IMR-90 (cell line): ENCODE measurements around the gene VPS54. TPM values are rescaled to one million over a fixed set of nuclear protein-coding genes. Genes with fewer than 3 reads are reported as not detected.

ENCODE experiments used
- ATAC-seq: fragments of 200-7000 bp; cut with Tn5 transposase; 2 replicates; pipeline ENCODE4 v1.9.1; 2020; ENCODE audit warnings: low read depth, mild to moderate bottlenecking, moderate library complexity
- BruUV-seq: library from RNA; stranded (reverse); fragments of 400-500 nt; replicated peaks from 2 replicates; lab custom pipeline; 2021; lab: Mats Ljungman, UMichigan
- CTCF ChIA-PET: fragments of 300-600 bp; formaldehyde crosslinking; extraction: SDS; loops from one replicate; lab custom pipeline; 2021; ENCODE audit warnings: antibody characterized with exemption; lab: Yijun Ruan, JAX
- POLR2A ChIA-PET: fragments of 300-600 bp; sonication (Branson Sonifier 250); formaldehyde crosslinking; loops from one replicate; lab custom pipeline; 2022; ENCODE audit warnings: antibody characterized with exemption; ENCODE audit not compliant: unreplicated experiment; lab: Charles Lee
- DNase-seq: peaks from one replicate; pipeline ENCODE4 v3.0.0; 2013
- H2AFZ ChIP-seq: replicated peaks from 2 replicates; pipeline ENCODE3; 2013; ENCODE audit warnings: low read length, mild to moderate bottlenecking; ENCODE audit not compliant: poor library complexity
- H2AK5ac ChIP-seq: 2 replicates; pipeline ENCODE4 v1.6.1; 2013; ENCODE audit warnings: low read depth, low read length, inconsistent platforms
- H2AK9ac ChIP-seq: replicated peaks from 2 replicates; pipeline ENCODE3; 2013; ENCODE audit warnings: mild to moderate bottlenecking, low read depth, low read length, moderate library complexity; ENCODE audit not compliant: poor library complexity
- H2BK120ac ChIP-seq: 2 replicates; pipeline ENCODE4 v1.6.1; 2013; ENCODE audit warnings: low read depth, low read length, inconsistent platforms
- H2BK15ac ChIP-seq: 3 replicates; pipeline ENCODE4 v1.6.1; 2013; ENCODE audit warnings: low read depth, low read length, inconsistent platforms
- H2BK20ac ChIP-seq: 2 replicates; pipeline ENCODE4 v1.6.1; 2013; ENCODE audit warnings: low read depth, mild to moderate bottlenecking, inconsistent platforms, low read length, moderate library complexity
- H2BK5ac ChIP-seq: 2 replicates; pipeline ENCODE4 v1.6.1; 2013; ENCODE audit warnings: mild to moderate bottlenecking, low read depth, low read length, inconsistent platforms; ENCODE audit not compliant: poor library complexity, severe bottlenecking
- H3K14ac ChIP-seq: replicated peaks from 2 replicates; pipeline ENCODE4 v1.6.1; 2013; ENCODE audit warnings: low read depth, low read length, inconsistent platforms
- H3K18ac ChIP-seq: 2 replicates; pipeline ENCODE4 v1.6.1; 2013; ENCODE audit warnings: low read depth, low read length, control low read depth
- H3K23ac ChIP-seq: 2 replicates; pipeline ENCODE4 v1.6.1; 2013; ENCODE audit warnings: low read depth, low read length, inconsistent platforms
- H3K27ac ChIP-seq: 2 replicates; pipeline ENCODE4 v1.5.1; 2013; ENCODE audit warnings: mild to moderate bottlenecking, control low read depth, low read length; ENCODE audit not compliant: insufficient read depth
- H3K27me3 ChIP-seq: 2 replicates; pipeline ENCODE4 v1.6.1; 2013; ENCODE audit warnings: low read length; ENCODE audit not compliant: control insufficient read depth, insufficient read depth
- H3K36me3 ChIP-seq: 2 replicates; pipeline ENCODE4 v1.6.1; 2013; ENCODE audit warnings: low read length, mixed read lengths; ENCODE audit not compliant: control insufficient read depth, insufficient read depth
- H3K4ac ChIP-seq: 2 replicates; pipeline ENCODE4 v1.6.1; 2013; ENCODE audit warnings: low read depth, low read length, inconsistent platforms
- H3K4me1 ChIP-seq: 2 replicates; pipeline ENCODE4 v1.6.1; 2013; ENCODE audit warnings: low read length, mixed read lengths; ENCODE audit not compliant: control insufficient read depth, insufficient read depth
- H3K4me2 ChIP-seq: 2 replicates; pipeline ENCODE4 v1.6.1; 2013; ENCODE audit warnings: low read depth, mild to moderate bottlenecking, control low read depth, low read length, moderate library complexity
- H3K4me3 ChIP-seq: 2 replicates; pipeline ENCODE4 v1.5.1; 2013; ENCODE audit warnings: low read depth, mild to moderate bottlenecking, control low read depth, low read length, moderate library complexity; ENCODE audit not compliant: insufficient read depth
- H3K56ac ChIP-seq: 2 replicates; pipeline ENCODE4 v1.6.1; 2013; ENCODE audit warnings: low read length, inconsistent platforms; ENCODE audit not compliant: insufficient read depth; ENCODE audit errors: extremely low read depth
- H3K79me1 ChIP-seq, 2 experiments: 2 replicates each; pipeline ENCODE4 v1.6.1; 2013; ENCODE audit warnings: low read length in 2 of 2, inconsistent platforms in 1 of 2, low read depth in 1 of 2
- H3K9ac ChIP-seq: 2 replicates; pipeline ENCODE4 v1.6.1; 2013; ENCODE audit warnings: low read depth, low read length, control low read depth
- H3K9me1 ChIP-seq: 2 replicates; pipeline ENCODE4 v1.6.1; 2013; ENCODE audit warnings: low read length, inconsistent platforms; ENCODE audit not compliant: insufficient read depth
- H3K9me3 ChIP-seq: 2 replicates; pipeline ENCODE4 v1.6.1; 2013; ENCODE audit warnings: low read length; ENCODE audit not compliant: control insufficient read depth, insufficient read depth
- H4K20me1 ChIP-seq: 2 replicates; pipeline ENCODE4 v1.6.1; 2013; ENCODE audit warnings: low read length, inconsistent platforms; ENCODE audit not compliant: insufficient read depth
- H4K5ac ChIP-seq: 2 replicates; pipeline ENCODE4 v1.6.1; 2013; ENCODE audit warnings: mild to moderate bottlenecking, low read depth, low read length, control low read depth
- H4K8ac ChIP-seq, 2 experiments: 2 replicates each; pipeline ENCODE4 v1.6.1; 2013; ENCODE audit warnings: low read depth in 2 of 2, low read length in 2 of 2, control low read depth in 1 of 2, inconsistent platforms in 1 of 2
- H4K91ac ChIP-seq: 2 replicates; pipeline ENCODE4 v1.6.1; 2013; ENCODE audit warnings: low read depth, low read length, inconsistent platforms; ENCODE audit not compliant: insufficient read depth
- BHLHE40 ChIP-seq: fragments of 150-350 bp; IDR thresholded peaks from 2 replicates; pipeline ENCODE4 v1.6.1; 2016; ENCODE audit warnings: mild to moderate bottlenecking, low read depth, low read length
- CEBPB ChIP-seq: IDR thresholded peaks from 2 replicates; pipeline ENCODE4 v1.6.1; 2012; ENCODE audit warnings: low read depth, low read length, improper control_type of control experiment
- CHD1 ChIP-seq: IDR thresholded peaks from 2 replicates; pipeline ENCODE4 v1.6.1; 2012; ENCODE audit warnings: low read depth, low read length, improper control_type of control experiment
- CTCF ChIP-seq: conservative IDR thresholded peaks from 2 replicates; pipeline ENCODE4 v1.5.1; 2012; ENCODE audit warnings: mild to moderate bottlenecking, low read depth, low read length, improper control_type of control experiment
- FOS ChIP-seq: fragments of 150-350 bp; IDR thresholded peaks from 2 replicates; pipeline ENCODE4 v1.6.1; 2016; ENCODE audit warnings: low read depth, low read length
- MAZ ChIP-seq: IDR thresholded peaks from 2 replicates; pipeline ENCODE4 v1.6.1; 2012; ENCODE audit warnings: low read depth, mild to moderate bottlenecking, low read length, improper control_type of control experiment, moderate library complexity, borderline replicate concordance
- NFE2L2 ChIP-seq: fragments of 150-350 bp; IDR thresholded peaks from 2 replicates; pipeline ENCODE4 v1.6.1; 2016; ENCODE audit warnings: low read depth, mild to moderate bottlenecking, low read length
- RAD21 ChIP-seq: IDR thresholded peaks from 2 replicates; pipeline ENCODE4 v1.6.1; 2012; ENCODE audit warnings: low read length, improper control_type of control experiment
- RCOR1 ChIP-seq: IDR thresholded peaks from 2 replicates; pipeline ENCODE4 v1.6.1; 2012; ENCODE audit warnings: mild to moderate bottlenecking, low read length, improper control_type of control experiment; ENCODE audit not compliant: insufficient replicate concordance
- RFX5 ChIP-seq: IDR thresholded peaks from 2 replicates; pipeline ENCODE4 v1.8.0; 2012; ENCODE audit warnings: low read depth, mild to moderate bottlenecking, low read length, moderate library complexity
- SMC3 ChIP-seq: fragments of 150-350 bp; IDR thresholded peaks from 2 replicates; pipeline ENCODE4 v1.6.1; 2016; ENCODE audit warnings: low read depth, mild to moderate bottlenecking, antibody characterized with exemption, low read length, moderate library complexity
- USF2 ChIP-seq: fragments of 150-350 bp; IDR thresholded peaks from 2 replicates; pipeline ENCODE4 v1.6.1; 2017; ENCODE audit warnings: mild to moderate bottlenecking, antibody characterized with exemption, low read length, low read depth
- dilution Hi-C: fragments of 300-500 bp; cut with HindIII; formaldehyde crosslinking; loops from one replicate; pipeline ENCODE4 v1.14.3; 2018; ENCODE audit warnings: low sequenced_read_pairs; ENCODE audit not compliant: unreplicated experiment
- in situ Hi-C: fragments of 300-500 bp; cut with MboI; formaldehyde crosslinking; loops from 3 replicates; pipeline ENCODE4 v1.14.3; 2019; ENCODE audit warnings: low sequenced_read_pairs, inconsistent platforms, mixed read lengths
- intact Hi-C: fragments of 100-400 bp; cut with micrococcal nuclease; formaldehyde crosslinking; loops from 2 replicates; pipeline ENCODE4 v1.10.0; 2022
- polyA plus RNA-seq, 3 experiments: library from polyadenylated mRNA; depleted of rRNA; stranded (reverse); fragments of >200 nt; gene quantifications; 2 replicates each; pipeline ENCODE4 v1.2.3, GENCODE V29; 2012; ENCODE audit warnings: low replicate concordance in 1 of 3
- total RNA-seq: library from RNA; depleted of rRNA; stranded (reverse); fragments of >200 nt; gene quantifications from 2 replicates; pipeline ENCODE4 v1.2.3, GENCODE V29; 2012

Gene VPS54
- total and polyA plus RNA-seq, 2 of the 4 experiments (the other 2 are of a cell fraction): 7.1 to 18.1 TPM

GRCh38 chr2:63980794-63981193 lies 38.4 kb downstream of the VPS54 start:
- no peak overlapping the region for H3K14ac ChIP-seq
- POLR2A ChIA-PET: no interaction called here

More at GRCh38 chr2:63980794-63981193, 38.4 kb downstream of the VPS54 start:
- H2BK5ac ChIP-seq: no peak overlapping the region
- H4K8ac ChIP-seq: no peak overlapping the region
- no peak overlapping the region for H4K5ac ChIP-seq
- no peak overlapping the region for H4K91ac ChIP-seq
- dilution Hi-C loops: no loop called here
- peaks cover 4% of the 10 kb centered on the region; the same call in 1 of the 2 replicates for H3K36me3 ChIP-seq
- H3K9ac ChIP-seq: no peak overlapping the region
- ATAC-seq: no peak
- no peaks in the 10 kb centered on the region for H3K27me3 ChIP-seq
- H3K9me1 ChIP-seq: peaks cover 4% of the 10 kb centered on the region; the same call in 1 of the 2 replicates
- intact Hi-C loops: no loop called here
- TF ChIP-seq MAZ (no peak), USF2 (no peak), RFX5 (no peak), RCOR1 (no peak), BHLHE40 (no peak), RAD21 (no peak), FOS (no peak), NFE2L2 (no peak), CEBPB (no peak), CTCF (no peak), CHD1 (no peak), SMC3 (no peak)
- H3K56ac ChIP-seq: no peak overlapping the region
- H3K79me1 ChIP-seq: peaks cover 11 to 20% of the 10 kb centered on the region in 2 experiments; a peak in 3 of 4 replicates
- no peak overlapping the region for H2BK15ac ChIP-seq
- peaks cover 6% of the 10 kb centered on the region; the same call in 1 of the 2 replicates for H4K20me1 ChIP-seq
- H3K23ac ChIP-seq: no peak overlapping the region
- H2AFZ ChIP-seq: no peak overlapping the region
- CTCF ChIA-PET: no interaction called here
- H2BK120ac ChIP-seq: no peak overlapping the region
- no peak overlapping the region for H3K4me2 ChIP-seq
- no peak overlapping the region for H2AK5ac ChIP-seq
- no peaks in the 10 kb centered on the region for H3K9me3 ChIP-seq
- no peak overlapping the region for H3K4ac ChIP-seq
- in situ Hi-C loops: no loop called here
- no peak for DNase-seq
- no TSS peak for BruUV-seq
- H3K18ac ChIP-seq: no peak overlapping the region
- H3K4me3 ChIP-seq: no peak overlapping the region
- H3K4me1 ChIP-seq: no peaks in the 10 kb centered on the region
- H2AK9ac ChIP-seq: no peak overlapping the region
- no peak overlapping the region for H2BK20ac ChIP-seq
- H3K27ac ChIP-seq: no peak overlapping the region
